Stimulated activated CD4-positive, alpha-beta T cell treated with anti-CD3 and anti-CD28 coated beads, TNF-alpha, amount 100 ng/mL, for 1 hour (primary cell): Measurements from ENCODE around the gene STEAP3.

Experiments used
- DNase-seq, 3 donors: peaks; one replicate each; pipeline ENCODE4 v3.0.0-alpha.2; 2020; ENCODE audit warnings: low read depth in 3 of 3, low spot score in 1 of 3

Gene STEAP3

GRCh38 chr2:119225105-119225865, 1.7 kb downstream of the STEAP3 start:
- no peak for DNase-seq

DNA sequence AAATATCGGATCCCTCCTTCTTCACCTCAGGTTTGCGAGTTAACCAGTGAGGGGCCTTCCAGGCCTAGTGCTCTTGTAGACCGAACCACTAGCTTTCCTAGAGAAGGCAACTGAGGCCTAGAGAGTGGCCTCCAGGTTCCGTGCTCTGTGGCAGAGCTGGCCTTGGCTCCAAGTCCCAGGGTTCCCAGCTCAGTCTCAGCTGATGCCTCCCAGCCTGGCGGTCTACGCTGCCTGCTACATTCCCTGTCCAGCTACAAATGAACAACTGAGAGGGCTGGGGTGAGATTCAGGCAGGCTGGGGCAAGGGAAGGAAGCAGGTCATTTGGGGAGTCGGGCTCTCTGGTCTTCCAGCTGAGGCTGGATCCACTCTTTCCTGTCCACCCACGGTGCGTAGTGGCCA, 2.3 kb downstream of the STEAP3 start:
- no peak for DNase-seq

DNA sequence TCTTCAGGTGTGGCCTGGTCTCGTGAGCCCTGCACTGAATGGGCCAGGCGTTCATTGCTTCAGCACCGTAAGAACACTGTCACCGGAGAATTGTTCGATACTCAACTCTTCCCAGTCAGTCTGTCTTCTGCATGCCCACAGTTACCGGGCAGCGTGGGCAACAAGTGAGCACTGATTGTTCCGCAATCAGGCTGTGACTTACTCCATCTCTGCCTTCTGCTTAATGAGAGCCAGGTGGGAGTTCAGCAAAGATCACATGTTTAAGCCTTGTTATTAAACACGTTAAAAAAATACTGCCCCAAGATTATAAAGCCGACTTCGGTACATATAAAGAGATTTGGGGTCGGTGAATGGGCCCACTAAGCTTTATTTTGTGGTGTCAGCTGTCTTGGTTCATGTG, 3.7 kb downstream of the STEAP3 start:
- DNase-seq: no peak

- DNase-seq: no peak
These were observed 4.5 kb downstream of the STEAP3 start for GRCh38 chr2:119228136-119228535.

DNA sequence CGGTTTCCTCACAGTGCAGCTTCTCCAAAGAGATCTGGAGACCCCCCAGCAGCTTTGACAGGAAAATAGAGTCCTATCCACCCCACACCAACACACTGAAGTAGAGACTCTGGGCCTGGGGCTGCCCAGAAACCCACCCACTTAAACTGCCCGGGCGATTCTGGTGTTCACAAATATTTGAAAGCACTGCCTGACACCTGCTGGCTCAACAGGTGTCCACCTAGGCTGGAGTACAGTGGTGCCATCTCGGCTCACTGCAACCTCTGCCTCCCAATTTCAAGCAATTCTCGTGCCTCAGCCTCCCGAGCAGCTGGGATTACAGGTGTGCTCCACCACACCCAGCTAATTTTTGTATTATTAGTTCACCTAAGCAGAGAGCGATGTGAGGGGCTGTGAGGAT, 5.3 kb downstream of the STEAP3 start:
- DNase-seq: no peak

GRCh38 chr2:119229716-119230115, 6.1 kb downstream of the STEAP3 start:
- DNase-seq: no peak

- DNase-seq: no peak
These were observed 6.9 kb downstream of the STEAP3 start for GRCh38 chr2:119230219-119231185.

DNA sequence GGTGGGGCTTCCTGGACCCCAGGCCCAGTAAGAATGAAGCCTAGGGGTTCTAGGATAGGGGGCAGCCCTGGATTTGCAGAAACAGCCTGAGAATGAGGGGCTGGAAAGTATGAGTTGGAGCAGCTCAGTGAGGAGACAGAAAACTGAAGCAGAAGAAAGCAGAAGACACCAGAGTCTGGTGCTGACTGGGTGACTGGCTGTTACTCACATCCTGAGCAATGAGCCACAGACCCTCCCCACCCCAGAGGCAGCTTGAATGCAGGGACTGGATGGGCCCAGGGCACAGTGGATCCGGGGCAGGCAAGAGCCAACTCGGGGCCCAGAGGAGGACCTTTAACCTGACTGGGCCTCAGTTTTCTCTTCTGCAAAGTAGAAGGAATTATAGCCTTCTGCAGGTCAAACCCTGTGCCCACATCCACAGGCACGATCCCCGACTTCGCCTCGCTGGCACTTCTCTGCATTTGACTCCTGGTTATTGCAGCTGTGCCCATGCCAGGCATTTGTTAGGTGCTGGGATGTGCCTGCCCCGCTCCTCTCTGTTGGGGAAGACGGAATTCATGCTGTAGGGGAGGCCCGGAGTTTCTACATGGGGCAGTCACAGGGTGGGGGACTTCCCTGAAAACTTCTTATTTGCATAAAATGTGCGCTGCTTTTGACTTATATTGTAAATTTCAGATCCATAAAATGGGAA, 8.5 kb downstream of the STEAP3 start:
- no peak for DNase-seq

DNA sequence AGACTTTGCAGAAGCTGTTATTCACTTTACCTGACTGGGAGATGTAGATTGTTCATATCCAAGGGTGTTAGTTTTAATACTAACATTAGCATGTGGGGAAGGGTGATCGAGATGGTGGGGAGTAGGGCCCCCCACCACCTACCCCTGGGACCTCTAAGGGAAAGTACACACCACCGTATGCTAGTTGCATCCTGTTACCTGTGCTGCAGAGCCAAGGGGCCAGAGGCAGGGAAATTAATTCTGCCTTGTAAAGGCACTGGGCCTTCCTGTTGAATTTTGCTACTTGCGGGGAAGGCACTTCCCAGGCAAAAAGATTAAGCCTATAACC, 9.0 kb downstream of the STEAP3 start:
- DNase-seq: no peak

DNA sequence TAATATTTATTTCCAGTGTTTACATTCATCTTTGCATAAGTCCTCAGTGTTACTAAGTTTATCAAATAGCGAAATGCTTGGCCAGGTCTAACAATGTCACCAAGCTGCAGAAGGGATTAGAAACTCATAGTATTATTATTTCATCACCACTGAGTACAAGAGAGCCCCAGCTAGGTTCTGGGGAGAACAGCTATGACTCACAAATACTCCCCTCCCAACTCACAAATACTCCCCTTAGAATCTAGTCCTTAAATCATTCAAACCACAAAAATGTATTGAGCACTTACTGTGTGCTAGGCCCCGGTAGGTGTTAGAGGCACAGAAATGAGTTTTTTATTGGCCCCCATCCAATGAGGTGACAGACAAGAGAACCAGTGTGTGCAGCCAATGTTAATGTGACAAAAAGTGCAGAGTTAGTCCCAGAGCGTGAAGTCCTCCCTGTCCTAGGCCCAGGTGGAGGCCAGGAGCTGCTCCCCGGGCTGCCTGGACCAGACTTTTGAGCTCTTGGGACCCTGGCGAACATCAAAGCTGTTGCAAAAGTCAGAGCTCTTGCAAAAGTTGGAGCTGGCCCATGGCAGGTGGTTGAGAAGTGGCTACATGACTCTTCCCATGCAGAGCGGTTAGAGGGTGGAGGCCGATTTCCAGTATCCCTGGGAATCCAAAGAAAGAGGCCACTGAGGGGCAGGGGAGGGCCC, 9.8 kb downstream of the STEAP3 start:
- DNase-seq: no peak

DNA sequence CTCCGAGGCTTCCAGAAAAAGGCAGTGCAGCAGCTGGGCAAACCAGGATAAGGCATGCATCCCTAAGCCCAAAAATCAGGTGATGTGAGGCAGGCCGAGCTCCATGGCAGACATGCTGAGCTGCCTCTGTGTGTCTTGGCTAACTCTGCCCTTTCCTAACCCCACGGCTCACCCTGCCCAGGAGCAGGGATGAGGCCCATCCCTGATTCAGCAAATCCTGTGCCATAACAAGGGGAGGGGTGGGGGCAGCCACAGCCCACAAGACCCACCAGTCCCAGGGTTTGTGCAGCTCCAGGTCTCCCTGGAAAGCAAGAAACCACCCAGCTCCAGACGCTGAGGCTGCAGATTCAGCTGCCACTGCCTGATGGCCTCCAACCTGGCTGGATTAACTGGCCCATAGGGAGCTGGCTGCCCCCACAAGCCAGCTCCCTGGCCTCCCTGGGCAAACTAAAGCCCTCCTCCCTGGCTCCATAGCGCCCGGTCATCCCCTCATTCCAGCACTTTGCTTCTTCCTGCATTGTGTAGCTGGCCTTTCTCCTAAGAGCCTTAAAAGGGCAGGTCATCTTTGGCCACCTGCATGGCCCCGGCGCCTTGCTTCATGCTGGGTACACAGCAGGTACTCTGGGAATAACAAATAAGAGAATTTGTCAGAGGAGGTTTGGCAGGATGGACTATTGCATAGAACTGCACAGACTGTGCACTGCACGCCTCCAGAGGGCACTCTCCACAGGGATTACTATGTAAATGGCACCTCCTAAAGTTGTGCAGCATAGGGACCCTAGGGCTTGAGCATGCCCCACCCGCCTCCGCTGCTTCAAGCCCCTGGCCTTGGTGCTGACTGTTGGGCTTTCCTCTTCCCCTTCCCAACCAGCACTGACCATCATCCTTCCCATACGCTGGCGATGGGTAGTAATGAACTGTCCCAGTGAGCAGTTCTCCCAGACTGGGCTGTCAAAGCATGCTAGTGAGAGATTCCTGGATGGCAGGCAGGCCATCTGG, 10.7 kb downstream of the STEAP3 start:
- DNase-seq: no peak

DNA sequence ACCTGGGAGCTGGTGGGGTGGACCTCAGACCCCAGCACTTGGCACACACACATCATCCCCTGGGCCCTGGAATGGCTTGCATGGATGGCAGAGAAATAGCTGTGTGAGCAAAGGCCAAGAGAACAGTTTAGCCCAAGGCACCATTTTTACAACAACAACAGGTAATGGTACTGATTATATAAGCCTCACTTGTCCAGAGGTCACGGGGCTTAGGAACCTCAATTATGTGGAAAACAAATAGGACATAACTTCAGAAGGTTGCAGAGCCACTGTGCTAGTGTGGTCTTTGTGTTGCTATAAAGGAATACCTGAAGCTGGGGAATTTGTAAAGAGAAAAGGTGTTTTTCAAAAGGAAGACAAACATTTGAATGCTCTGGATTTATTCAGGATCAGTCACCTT, 13.2 kb downstream of the STEAP3 start:
- no peak for DNase-seq

- DNase-seq: no peak
These were observed 16.9 kb downstream of the STEAP3 start for GRCh38 chr2:119240311-119241204.

GRCh38 chr2:119241205-119241532, 17.5 kb downstream of the STEAP3 start:
- no peak for DNase-seq

DNA sequence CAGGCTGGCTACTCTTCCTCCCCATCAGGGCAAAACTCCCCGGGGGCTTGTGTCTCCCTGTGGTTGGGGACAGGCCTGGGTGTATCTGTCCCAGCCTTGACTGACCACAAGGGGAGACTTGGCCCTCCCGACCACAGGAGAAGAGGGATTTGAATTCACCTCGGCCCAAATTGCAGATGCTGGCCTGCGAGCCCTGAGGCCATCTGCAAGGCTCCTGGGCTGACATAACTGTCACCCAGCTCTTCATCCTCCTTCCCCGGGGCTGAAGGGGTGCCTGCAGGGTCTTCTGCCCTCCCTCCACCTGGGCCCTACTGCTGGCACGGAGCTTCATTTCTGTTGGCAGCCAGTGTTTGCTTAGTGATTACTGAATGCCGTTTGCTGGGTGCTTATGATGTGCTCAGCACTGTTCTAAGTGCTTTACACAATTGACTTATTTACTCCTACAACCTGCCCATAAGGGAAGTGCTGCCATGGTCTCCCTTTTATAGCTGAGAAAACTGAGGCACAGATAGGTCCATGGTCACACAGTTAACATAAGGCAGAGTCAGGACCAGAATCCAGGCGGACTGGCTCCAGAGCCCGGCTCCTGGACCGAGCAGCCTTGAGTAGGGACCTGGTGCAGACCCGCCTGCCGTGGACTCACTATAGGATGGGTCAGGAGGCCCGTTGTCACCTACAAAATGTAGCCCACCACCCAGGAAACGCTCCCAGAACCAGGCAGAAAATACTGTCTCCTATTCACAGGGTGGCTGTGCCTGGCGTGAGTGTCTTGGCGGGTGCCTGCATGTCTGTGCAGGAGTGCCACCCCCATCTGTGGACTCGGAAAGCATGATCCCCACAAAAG, 18.9 kb downstream of the STEAP3 start:
- DNase-seq: no peak

DNA sequence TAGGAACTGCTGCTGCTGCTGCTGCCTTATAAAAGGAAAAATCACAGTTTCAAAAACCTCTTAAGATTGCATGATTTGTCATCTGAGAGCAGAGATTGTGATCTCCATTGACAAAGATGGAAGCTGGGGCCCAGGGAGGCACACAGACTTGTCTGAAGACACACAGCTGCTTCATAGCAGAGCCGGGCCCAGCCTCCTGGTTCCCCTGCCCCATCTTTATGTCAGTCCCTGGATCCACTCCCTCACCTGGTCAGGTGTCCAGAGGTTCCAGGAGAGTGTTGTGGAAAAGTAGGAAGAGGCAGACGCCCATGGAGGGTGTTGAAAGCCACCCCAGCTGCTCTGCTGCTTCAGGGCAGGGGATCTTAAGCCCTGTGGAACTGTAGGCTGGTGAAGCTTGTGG, 20.0 kb downstream of the STEAP3 start:
- no peak for DNase-seq

DNA sequence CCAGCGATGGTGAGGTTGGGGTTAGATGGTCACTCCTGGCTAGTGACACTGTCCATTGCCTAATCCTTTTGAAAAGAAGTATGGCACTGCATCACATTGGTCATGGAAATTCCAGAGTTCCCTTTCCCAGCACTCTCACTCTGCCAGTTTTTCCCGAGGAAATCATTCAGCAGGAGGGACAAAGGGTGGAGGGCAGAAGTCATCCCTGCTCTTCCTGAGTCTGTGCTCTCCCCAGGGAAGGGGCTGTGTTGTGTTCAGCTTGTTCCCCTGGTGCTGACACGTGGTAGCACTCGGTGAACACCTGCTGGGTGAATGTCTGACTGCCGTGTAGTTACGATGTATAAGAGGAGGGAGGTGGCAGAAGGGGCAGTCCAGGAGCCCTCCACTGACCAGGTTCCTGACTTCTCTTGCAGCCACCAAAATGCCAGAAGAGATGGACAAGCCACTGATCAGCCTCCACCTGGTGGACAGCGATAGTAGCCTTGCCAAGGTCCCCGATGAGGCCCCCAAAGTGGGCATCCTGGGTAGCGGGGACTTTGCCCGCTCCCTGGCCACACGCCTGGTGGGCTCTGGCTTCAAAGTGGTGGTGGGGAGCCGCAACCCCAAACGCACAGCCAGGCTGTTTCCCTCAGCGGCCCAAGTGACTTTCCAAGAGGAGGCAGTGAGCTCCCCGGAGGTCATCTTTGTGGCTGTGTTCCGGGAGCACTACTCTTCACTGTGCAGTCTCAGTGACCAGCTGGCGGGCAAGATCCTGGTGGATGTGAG, 21.6 kb downstream of the STEAP3 start:
- DNase-seq: no peak

- DNase-seq: no peak
These were observed 22.2 kb downstream of the STEAP3 start for GRCh38 chr2:119245841-119246230.
